ENCODE data around the gene SHISA8. TPM values are rescaled to one million over a fixed set of nuclear protein-coding genes. Genes with fewer than 3 reads are reported as not detected.
A peak's percentile ranks its signal among the peaks of the same experiment; 100 is the strongest.

SHISA8 gene
- total and polyA plus RNA-seq, 2 of the 13 experiments (the other 11 are each of a cell fraction or from before 2014, with no cell fraction given): not detected

GRCh38 chr22:41935509-41935908 is 20.6 kb upstream of the SHISA8 start:
- H3K9ac ChIP-seq (ENCODE audit: insufficient read depth, low read depth, low read length): no peak overlapping the region
- no peaks in the 10 kb centered on the region for H3K9me3 ChIP-seq (ENCODE audit: low read length)
- DNase-seq (ENCODE audit: low spot score): no peak
- no peaks in the 10 kb centered on the region for H4K20me1 ChIP-seq (ENCODE audit: insufficient read depth, low read length)
- H3K79me2 ChIP-seq (ENCODE audit: insufficient read depth, low read length): no peaks in the 10 kb centered on the region
- TF ChIP-seq POLR2A (IDR thresholded peaks at IDR 0.05; ENCODE audit: insufficient read depth in 1 of 2, low read depth in 2 of 2, low read length in 2 of 2): peak in 1 of 2 experiments; percentile 42; a peak in 1 of 4 replicates
- TF ChIP-seq IRF9 (CRISPR knock-in tag; IDR thresholded peaks at IDR 0.05; ENCODE audit: borderline replicate concordance): no peak
- TF ChIP-seq AGO2 (optimal IDR thresholded peaks at IDR 0.05; ENCODE audit: low read depth, low read length): peak; percentile 47
- BruUV-seq (replicated peaks): no TSS peak
- H3K27ac ChIP-seq (ENCODE audit: extremely low read length, insufficient read depth, low read length): no peak overlapping the region
- no peak overlapping the region for H3K4me2 ChIP-seq (ENCODE audit: low read depth, low read length)
- no peak overlapping the region for H3K4me3 ChIP-seq (replicated peaks in 1 of 3; ENCODE audit: insufficient read depth in 1 of 3, low read depth in 2 of 3, low read length in 3 of 3)
- intact Hi-C loops (cut with micrococcal nuclease; ENCODE audit: unreplicated experiment): no loop called here
- WGBS (ENCODE audit: low lambda C conversion rate): 92% methylated on average over 5 of the region's 9 CpGs
- H3K27me3 ChIP-seq (ENCODE audit: control insufficient read depth in 1 of 2, insufficient read depth in 2 of 2, low read length in 2 of 2): no peaks in the 10 kb centered on the region
- ChIA-PET POLR2A (interaction anchor here (0.7 kb wide), 1 partner anchor 25 kb away, joined by 3 read pairs; no protein-coding TSS in a partner anchor), CTCF (ENCODE audit: low intra/inter-chr PET ratio, low total read pairs) (no interaction called here)
- peaks cover 6 to 22% of the 10 kb centered on the region in 2 experiments; a peak in 3 of 5 replicates for H3K36me3 ChIP-seq (replicated peaks in 1 of 2; ENCODE audit: control insufficient read depth in 1 of 2, insufficient read depth in 2 of 2, low read length in 2 of 2)
- ATAC-seq: no peak
- no peaks in the 10 kb centered on the region for H3K4me1 ChIP-seq (ENCODE audit: insufficient read depth, low read length)
- no peak overlapping the region for H2AFZ ChIP-seq (ENCODE audit: low read length)
- no peak for FAIRE-seq
- in situ Hi-C loops (cut with HindIII; ENCODE audit: extremely low pct_ligation_motif_present, low pct_unique_long_range_greater_than_20kb): no loop called here

DNA sequence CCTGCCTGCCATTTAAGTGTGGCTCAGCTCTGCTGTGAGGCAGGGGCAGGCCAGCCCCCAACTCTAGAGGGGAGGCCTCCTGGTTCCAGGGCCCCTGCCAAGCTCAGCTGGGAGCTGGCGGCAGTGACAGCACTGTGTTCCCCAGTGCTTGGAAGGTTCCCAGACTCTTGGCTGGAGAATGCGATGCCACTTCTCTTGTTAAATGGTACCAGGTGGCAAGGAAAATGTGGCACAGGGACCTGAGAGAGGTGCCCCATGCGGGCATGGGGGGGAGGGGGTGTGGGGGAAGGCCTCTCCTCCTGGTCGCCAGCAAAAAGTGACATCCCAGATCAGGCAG is 20.1 kb upstream of the SHISA8 start:
- H3K27ac ChIP-seq (ENCODE audit: extremely low read length, insufficient read depth, low read length): no peak overlapping the region
- H3K9me3 ChIP-seq (ENCODE audit: low read length): no peaks in the 10 kb centered on the region
- H3K27me3 ChIP-seq (ENCODE audit: control insufficient read depth in 1 of 2, insufficient read depth in 2 of 2, low read length in 2 of 2): no peaks in the 10 kb centered on the region
- no peak overlapping the region for H3K4me2 ChIP-seq (ENCODE audit: low read depth, low read length)
- H2AFZ ChIP-seq (ENCODE audit: low read length): no peak overlapping the region
- no peaks in the 10 kb centered on the region for H3K4me1 ChIP-seq (ENCODE audit: insufficient read depth, low read length)
- no TSS peak for BruUV-seq (replicated peaks)
- FAIRE-seq (no peak), DNase-seq (ENCODE audit: low spot score) (no peak), ATAC-seq (no peak)
- no peak overlapping the region for H3K4me3 ChIP-seq (replicated peaks in 1 of 3; ENCODE audit: insufficient read depth in 1 of 3, low read depth in 2 of 3, low read length in 3 of 3)
- TF ChIP-seq MED13 (CRISPR knock-in tag; IDR thresholded peaks at IDR 0.05): no peak
- TF ChIP-seq, protein P1, sequence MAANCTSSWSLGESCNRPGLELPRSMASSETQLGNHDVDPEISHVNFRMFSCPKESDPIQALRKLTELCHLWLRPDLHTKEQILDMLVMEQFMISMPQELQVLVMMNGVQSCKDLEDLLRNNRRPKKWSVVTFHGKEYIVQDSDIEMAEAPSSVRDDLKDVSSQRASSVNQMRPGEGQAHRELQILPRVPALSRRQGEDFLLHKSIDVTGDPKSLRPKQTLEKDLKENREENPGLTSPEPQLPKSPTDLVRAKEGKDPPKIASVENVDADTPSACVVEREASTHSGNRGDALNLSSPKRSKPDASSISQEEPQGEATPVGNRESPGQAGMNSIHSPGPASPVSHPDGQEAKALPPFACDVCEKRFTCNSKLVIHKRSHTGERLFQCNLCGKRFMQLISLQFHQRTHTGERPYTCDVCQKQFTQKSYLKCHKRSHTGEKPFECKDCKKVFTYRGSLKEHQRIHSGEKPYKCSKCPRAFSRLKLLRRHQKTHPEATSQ (CRISPR knock-in tag; IDR thresholded peaks at IDR 0.05; ENCODE audit: borderline replicate concordance): no peak
- TF ChIP-seq ZSCAN12 (CRISPR knock-in tag; IDR thresholded peaks at IDR 0.05): no peak
- no peaks in the 10 kb centered on the region for H3K79me2 ChIP-seq (ENCODE audit: insufficient read depth, low read length)
- ChIA-PET CTCF (ENCODE audit: low intra/inter-chr PET ratio, low total read pairs) (no interaction called here), POLR2A (no interaction called here)
- WGBS (ENCODE audit: low lambda C conversion rate): 100% methylated on average over 1 of the region's 4 CpGs
- no peaks in the 10 kb centered on the region for H4K20me1 ChIP-seq (ENCODE audit: insufficient read depth, low read length)
- peaks cover 6 to 19% of the 10 kb centered on the region in 2 experiments; a peak in 3 of 5 replicates for H3K36me3 ChIP-seq (replicated peaks in 1 of 2; ENCODE audit: control insufficient read depth in 1 of 2, insufficient read depth in 2 of 2, low read length in 2 of 2)
- intact Hi-C loops (cut with micrococcal nuclease; ENCODE audit: unreplicated experiment): no loop called here
- in situ Hi-C loops (cut with HindIII; ENCODE audit: extremely low pct_ligation_motif_present, low pct_unique_long_range_greater_than_20kb): no loop called here
- H3K9ac ChIP-seq (ENCODE audit: insufficient read depth, low read depth, low read length): no peak overlapping the region

Measured in HepG2 (cell line).